Endothelial cell of umbilical vein (primary cell): ENCODE measurements around the gene ZFP1. TPM values are rescaled to one million over a fixed set of nuclear protein-coding genes. Genes with fewer than 3 reads are reported as not detected.

Source experiments
- BruUV-seq: library from RNA; stranded (reverse); fragments of 400-500 nt; replicated peaks from 2 replicates; lab custom pipeline; 2021; lab: Mats Ljungman, UMichigan
- CTCF ChIA-PET: fragments of 300-600, 350-600 bp; sonication (Branson Sonifier 250); formaldehyde crosslinking; loops from one replicate; lab custom pipeline; 2021; ENCODE audit warnings: antibody characterized with exemption, inconsistent platforms; lab: Charles Lee
- POLR2A ChIA-PET: fragments of 300-600, 350-600 bp; sonication (Branson Sonifier 250); formaldehyde crosslinking; loops from one replicate; lab custom pipeline; 2021; ENCODE audit warnings: antibody characterized with exemption, inconsistent platforms; lab: Charles Lee
- DNase-seq: peaks from one replicate; pipeline ENCODE4 v3.0.0-alpha.2; 2011; ENCODE audit warnings: low read depth, low spot score
- FAIRE-seq: peaks from 2 replicates; lab custom pipeline; 2011; peaks lifted over from hg19 to GRCh38; lab: Jason Lieb, UNC
- H2AFZ ChIP-seq: 2 replicates; pipeline ENCODE4 v1.6.0; 2012; ENCODE audit warnings: low read depth, low read length, control low read depth, inconsistent platforms
- H3K27ac ChIP-seq: 2 replicates; pipeline ENCODE4 v1.5.1; 2011; ENCODE audit warnings: low read depth, mild to moderate bottlenecking, control low read depth, low read length, moderate library complexity; ENCODE audit not compliant: insufficient read depth
- H3K27me3 ChIP-seq, 2 experiments: 2 replicates each; pipeline versions ENCODE4 v1.6.0 to v1.6.1; 2011; ENCODE audit warnings: low read length in 2 of 2, mixed read lengths in 1 of 2; ENCODE audit not compliant: control insufficient read depth in 2 of 2, insufficient read depth in 2 of 2
- H3K36me3 ChIP-seq, 2 experiments: 2 replicates in 1 of 2; 3 replicates in 1 of 2; pipeline ENCODE4 v1.5.1; 2011; ENCODE audit warnings: low read length in 2 of 2, mild to moderate bottlenecking in 1 of 2, moderate library complexity in 1 of 2; ENCODE audit not compliant: control insufficient read depth in 2 of 2, insufficient read depth in 2 of 2; ENCODE audit errors: extremely low read depth in 1 of 2
- H3K4me1 ChIP-seq: 3 replicates; pipeline ENCODE4 v1.5.1; 2011; ENCODE audit warnings: mild to moderate bottlenecking, low read length; ENCODE audit not compliant: control insufficient read depth, insufficient read depth; ENCODE audit errors: extremely low read depth
- H3K4me2 ChIP-seq: 2 replicates; pipeline ENCODE4 v1.6.1; 2011; ENCODE audit warnings: low read length, control low read depth, mixed read lengths; ENCODE audit not compliant: insufficient read depth
- H3K4me3 ChIP-seq, 3 experiments: fragments of 200-600 bp in 1 of 3; sonication (generic), shearing (Covaris generic) in 1 of 3; replicated peaks in 1 of 3; 2 replicates each; pipeline ENCODE4 v1.5.1; 2011 to 2016; ENCODE audit warnings: control low read depth in 3 of 3, low read length in 3 of 3, mild to moderate bottlenecking in 2 of 3, inconsistent platforms in 1 of 3, low read depth in 1 of 3, moderate library complexity in 1 of 3; ENCODE audit not compliant: insufficient read depth in 1 of 3
- H3K79me2 ChIP-seq: 2 replicates; pipeline ENCODE4 v1.6.0; 2012; ENCODE audit warnings: low read length, inconsistent platforms; ENCODE audit not compliant: control insufficient read depth, insufficient read depth
- H3K9ac ChIP-seq: replicated peaks from 2 replicates; pipeline ENCODE3; 2011; ENCODE audit warnings: low read length, control low read depth; ENCODE audit not compliant: insufficient read depth; ENCODE audit errors: extremely low read depth
- H3K9me1 ChIP-seq: replicated peaks from 3 replicates; pipeline ENCODE4 v1.6.0; 2011; ENCODE audit warnings: mild to moderate bottlenecking, low read length; ENCODE audit not compliant: control insufficient read depth, insufficient read depth; ENCODE audit errors: extremely low read depth
- H3K9me3 ChIP-seq: replicated peaks from 2 replicates; pipeline ENCODE4 v1.5.1; 2012; ENCODE audit warnings: low read length, inconsistent platforms; ENCODE audit not compliant: control insufficient read depth, insufficient read depth
- H4K20me1 ChIP-seq: replicated peaks from 2 replicates; pipeline ENCODE3; 2011; ENCODE audit warnings: mild to moderate bottlenecking, low read length; ENCODE audit not compliant: control insufficient read depth, insufficient read depth; ENCODE audit errors: extremely low read depth
- CTCF ChIP-seq, 2 donors: IDR thresholded peaks; 1 replicate in 1 of 2; 2 replicates in 1 of 2; pipeline ENCODE4 v1.5.1; 2011; ENCODE audit warnings: low read length in 2 of 2, mild to moderate bottlenecking in 2 of 2, moderate library complexity in 2 of 2, control low read depth in 1 of 2, inconsistent platforms in 1 of 2, low read depth in 1 of 2; ENCODE audit not compliant: insufficient read depth in 1 of 2; ENCODE audit errors: extremely low read depth in 1 of 2
- EZH2 ChIP-seq: IDR thresholded peaks from 2 replicates; pipeline ENCODE4 v1.6.1; 2012; ENCODE audit warnings: borderline replicate concordance, low read depth, mild to moderate bottlenecking, moderate library complexity, low read length, inconsistent platforms; ENCODE audit not compliant: severe bottlenecking
- FOS ChIP-seq: IDR thresholded peaks from 2 replicates; pipeline ENCODE4 v1.6.1; 2011; ENCODE audit warnings: mild to moderate bottlenecking, low read length, moderate library complexity, borderline replicate concordance; ENCODE audit not compliant: insufficient read depth
- GATA2 ChIP-seq: IDR thresholded peaks from 2 replicates; pipeline ENCODE4 v1.7.0; 2011; ENCODE audit warnings: low read depth, mild to moderate bottlenecking, moderate library complexity, mixed read lengths, low read length; ENCODE audit not compliant: insufficient read length, insufficient read depth
- JUN ChIP-seq: IDR thresholded peaks from 2 replicates; pipeline ENCODE4 v1.6.1; 2011; ENCODE audit warnings: borderline replicate concordance, low read depth; ENCODE audit not compliant: insufficient read length, insufficient read depth
- MAX ChIP-seq: IDR thresholded peaks from 2 replicates; pipeline ENCODE4 v1.6.1; 2011; ENCODE audit not compliant: insufficient read depth, insufficient read length
- MYC ChIP-seq: IDR thresholded peaks from one replicate; pipeline ENCODE4 v1.6.1; 2011; ENCODE audit warnings: mild to moderate bottlenecking, low read depth, low read length
- POLR2A ChIP-seq: IDR thresholded peaks from 2 replicates; pipeline ENCODE4 v1.6.1; 2012; ENCODE audit warnings: low read depth, mild to moderate bottlenecking, control low read depth, low read length
- POLR2AphosphoS5 ChIP-seq: IDR thresholded peaks from 2 replicates; pipeline ENCODE4 v1.6.1; 2012; ENCODE audit warnings: low read depth, mild to moderate bottlenecking, control low read depth, low read length, moderate library complexity; ENCODE audit not compliant: insufficient read depth
- dilution Hi-C: fragments of 300-500 bp; cut with MboI; formaldehyde crosslinking; loops from one replicate; pipeline ENCODE4 v1.15.0; 2019; ENCODE audit warnings: low sequenced_read_pairs; ENCODE audit not compliant: extremely low pct_ligation_motif_present
- intact Hi-C: fragments of 100-400 bp; cut with micrococcal nuclease; formaldehyde crosslinking; loops from one replicate; pipeline ENCODE4 v1.10.0; 2022
- polyA plus RNA-seq, 4 experiments: library from polyadenylated mRNA; depleted of rRNA in 3 of 4; stranded (reverse) in 3 of 4; unstranded in 1 of 4; fragments of >200 nt; gene quantifications; 2 replicates each; pipeline versions ENCODE4 v1.2.1 to v1.2.3, GENCODE V29; 2011 to 2012; ENCODE audit warnings: missing spikeins in 1 of 4
- total RNA-seq: library from RNA; stranded (reverse); gene quantifications from 2 replicates; pipeline ENCODE4 v1.2.3, GENCODE V29; 2021

ZFP1 gene
- total and polyA plus RNA-seq, 2 donors (not counting 3 experiments of a cell fraction or from before 2014, with no cell fraction given), result 2.8 to 9.8 TPM

GRCh38 chr16:75130150-75130771, 18.1 kb upstream of the ZFP1 start:
- FAIRE-seq (no peak), DNase-seq (no peak)
- dilution Hi-C loops (no loop called here), intact Hi-C loops (no loop called here)
- Histone ChIP-seq H3K4me1 (no peaks in the 10 kb centered on the region), H3K27me3 (peaks cover 0 to 2% of the 10 kb centered on the region in 2 experiments), H3K27ac (no peak overlapping the region), H3K4me2 (no peak overlapping the region), H3K9me1 (no peaks in the 10 kb centered on the region), H2AFZ (no peak overlapping the region), H3K9ac (no peak overlapping the region), H3K4me3 (no peak overlapping the region), H3K9me3 (no peaks in the 10 kb centered on the region), H3K79me2 (no peaks in the 10 kb centered on the region), H4K20me1 (no peaks in the 10 kb centered on the region), H3K36me3 (no peaks in the 10 kb centered on the region)
- TF ChIP-seq JUN, result no peak
- CTCF ChIA-PET, result interaction anchor here (0.5 to 1.7 kb wide), 5 partner anchors 10 to 267 kb away, joined by 3 to 8 read pairs (median 4); partner anchors contain the start of gene ZNRF1
- POLR2A ChIA-PET, result no interaction called here
- no TSS peak for BruUV-seq

- Histone ChIP-seq H3K36me3 (no peaks in the 10 kb centered on the region), H3K27me3 (peaks cover 0 to 2% of the 10 kb centered on the region in 2 experiments), H3K9me3 (no peaks in the 10 kb centered on the region), H3K4me3 (no peak overlapping the region), H3K9ac (no peak overlapping the region), H3K9me1 (no peaks in the 10 kb centered on the region), H2AFZ (no peak overlapping the region), H4K20me1 (no peaks in the 10 kb centered on the region), H3K4me2 (no peak overlapping the region), H3K27ac (no peak overlapping the region), H3K79me2 (no peaks in the 10 kb centered on the region), H3K4me1 (no peaks in the 10 kb centered on the region)
- ChIA-PET POLR2A (no interaction called here), CTCF (interaction anchor here (1.0 to 1.7 kb wide), 2 partner anchors 58 to 133 kb away, joined by 3 to 8 read pairs; partner anchors contain the start of gene ZNRF1)
- no peak for FAIRE-seq
- no peak for DNase-seq
- intact Hi-C loops (no loop called here), dilution Hi-C loops (no loop called here)
- no TSS peak for BruUV-seq
- TF ChIP-seq MYC (no peak), MAX (no peak), GATA2 (no peak), CTCF (IDR thresholded peaks at IDR 0.05; ENCODE audit: extremely low read depth in 1 of 2, insufficient read depth in 1 of 2, low read depth in 1 of 2, low read length in 2 of 2) (no peak), EZH2 (no peak), JUN (no peak), POLR2A (no peak), FOS (no peak), POLR2AphosphoS5 (no peak)
These were observed 17.2 kb upstream of the ZFP1 start for GRCh38 chr16:75131081-75131480.
